ENCODE data around the gene CTSG.
"Not testable (repeated sequence)": the region's sequence is repeated elsewhere in the genome, so short reads cannot be mapped to it uniquely, and the experiment has no call there.

CTSG gene, protein sequence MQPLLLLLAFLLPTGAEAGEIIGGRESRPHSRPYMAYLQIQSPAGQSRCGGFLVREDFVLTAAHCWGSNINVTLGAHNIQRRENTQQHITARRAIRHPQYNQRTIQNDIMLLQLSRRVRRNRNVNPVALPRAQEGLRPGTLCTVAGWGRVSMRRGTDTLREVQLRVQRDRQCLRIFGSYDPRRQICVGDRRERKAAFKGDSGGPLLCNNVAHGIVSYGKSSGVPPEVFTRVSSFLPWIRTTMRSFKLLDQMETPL
- 0 to 0.80 (median 0.11) reads per million in 17 experiments for total RNA-seq

DNA sequence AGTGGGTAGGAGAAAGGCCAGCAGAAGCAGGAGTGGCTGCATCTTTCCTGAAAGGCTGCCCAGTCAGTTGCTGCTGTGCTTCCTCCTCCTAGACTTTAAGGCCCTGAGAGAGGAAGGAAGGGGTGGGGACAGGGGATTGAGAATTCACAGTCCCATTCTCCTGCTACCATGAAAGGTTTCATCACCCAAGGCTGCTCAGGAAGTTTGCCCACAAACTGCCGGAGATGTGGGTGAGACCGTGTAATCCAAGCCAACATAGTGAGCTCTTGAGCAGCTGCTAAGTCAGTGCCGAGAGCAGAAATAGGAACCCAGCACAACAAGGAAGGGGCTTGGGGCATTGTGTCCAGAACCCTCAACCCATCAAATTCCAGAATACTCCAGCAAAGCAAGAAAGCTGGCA, at the start of gene CTSG:
CTSG (minus strand) TSS at position 69 of the 400 bp plus-strand sequence; CDS start at position 42, 27 bp downstream.
- peak; percentile 62 to 81 (median 78) for DNase-seq

DNA sequence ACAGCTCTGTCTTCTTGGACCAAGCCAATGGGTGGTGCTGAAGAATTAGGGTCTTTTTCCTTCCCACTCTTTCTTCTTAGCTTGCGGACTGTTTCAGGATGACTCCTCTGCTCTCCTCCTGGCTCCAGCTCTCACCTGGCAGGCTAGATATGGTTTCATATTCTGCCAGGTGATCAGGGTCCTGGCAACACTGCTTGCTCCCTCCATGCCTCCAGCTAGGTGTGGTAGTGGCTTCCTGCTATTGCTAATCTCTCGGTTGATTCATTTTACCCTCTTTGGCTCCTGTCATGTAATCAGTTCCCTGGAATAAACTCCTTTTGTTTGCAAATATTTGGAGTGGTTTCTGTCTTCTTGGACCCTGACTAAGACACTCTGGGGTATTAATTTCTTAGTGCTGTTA, 37.7 kb upstream of the CTSG start:
- no peak for DNase-seq

DNA sequence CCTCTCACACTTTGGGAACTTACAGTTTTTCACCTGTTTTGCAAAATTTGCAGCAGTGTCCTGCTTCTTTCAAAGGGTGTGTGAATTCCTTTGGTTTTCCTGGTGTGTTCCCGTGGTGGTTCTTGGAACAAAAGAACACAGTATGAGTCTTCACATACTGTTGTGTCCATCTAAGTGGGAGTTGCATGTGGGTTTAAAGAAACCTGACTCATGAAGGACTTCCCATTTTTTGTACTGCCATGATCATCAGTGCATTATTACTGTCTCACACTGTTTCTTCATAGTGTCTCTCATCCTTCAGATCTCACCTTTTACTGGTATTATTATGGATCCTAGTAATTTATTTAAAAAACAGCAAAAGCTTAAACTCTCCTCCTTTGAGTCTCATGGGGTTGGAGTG, 37.2 kb upstream of the CTSG start:
- DNase-seq: peak; percentile 36 to 74 (median 57)

DNA sequence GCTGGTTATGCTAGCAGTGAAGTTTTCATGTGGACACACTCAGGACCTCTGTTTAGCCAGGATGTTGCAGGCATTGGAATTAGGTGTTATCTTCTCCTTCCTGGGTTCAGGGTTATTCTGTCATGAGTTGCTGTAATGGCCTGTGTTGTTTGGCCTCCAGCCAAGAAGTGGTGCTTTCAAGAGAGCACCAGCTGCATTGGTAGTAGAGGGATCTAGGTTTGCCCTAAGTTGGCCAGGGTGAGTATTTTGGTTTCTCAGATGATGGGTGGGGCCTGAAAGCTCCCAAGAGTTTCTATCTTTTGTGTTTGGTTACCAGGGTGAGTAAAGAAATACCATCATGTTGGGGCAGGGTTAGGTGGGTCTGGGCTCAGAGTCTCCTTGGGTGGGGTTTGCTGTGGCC, 36.1 kb upstream of the CTSG start:
- DNase-seq: peak in 1 of 4 experiments; percentile 20

DNA sequence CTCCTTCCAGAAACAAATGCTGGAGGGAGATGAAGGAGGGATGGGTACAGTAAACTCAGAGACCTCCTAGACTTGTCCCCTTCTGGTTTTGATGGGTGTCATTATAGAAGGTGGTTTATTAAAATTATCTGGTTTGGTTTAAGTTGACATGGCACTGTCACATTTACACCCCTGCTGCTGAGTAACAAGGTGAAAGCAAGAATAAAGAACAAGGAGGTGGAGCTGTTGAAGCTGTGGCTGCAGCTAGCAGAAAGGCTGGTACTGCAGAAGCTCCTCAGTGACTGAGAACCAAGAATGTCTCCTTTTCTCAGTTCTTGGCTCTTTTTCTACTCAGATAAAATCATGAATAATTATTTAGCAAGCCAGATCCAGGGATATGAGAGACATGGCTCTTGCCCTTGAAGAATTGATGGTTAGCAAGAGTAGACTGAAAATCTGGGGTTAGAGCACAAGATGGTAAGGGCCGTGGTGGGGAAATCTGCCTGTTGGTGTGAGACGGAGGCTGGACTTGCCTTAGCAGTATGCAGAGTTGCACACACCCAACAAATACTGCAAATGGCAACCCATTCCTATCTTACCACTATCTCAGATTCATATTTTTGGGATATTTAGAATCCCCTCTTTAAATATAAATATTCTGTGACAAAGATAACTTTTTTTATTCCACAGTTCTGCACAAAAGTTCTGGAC, 33.8 kb upstream of the CTSG start, which contains the start of gene GZMH:
GZMH (minus strand) TSS at position 31 of the 690 bp plus-strand sequence. CDS start 72 bp downstream, outside the sequence.
- DNase-seq: no peak

DNA sequence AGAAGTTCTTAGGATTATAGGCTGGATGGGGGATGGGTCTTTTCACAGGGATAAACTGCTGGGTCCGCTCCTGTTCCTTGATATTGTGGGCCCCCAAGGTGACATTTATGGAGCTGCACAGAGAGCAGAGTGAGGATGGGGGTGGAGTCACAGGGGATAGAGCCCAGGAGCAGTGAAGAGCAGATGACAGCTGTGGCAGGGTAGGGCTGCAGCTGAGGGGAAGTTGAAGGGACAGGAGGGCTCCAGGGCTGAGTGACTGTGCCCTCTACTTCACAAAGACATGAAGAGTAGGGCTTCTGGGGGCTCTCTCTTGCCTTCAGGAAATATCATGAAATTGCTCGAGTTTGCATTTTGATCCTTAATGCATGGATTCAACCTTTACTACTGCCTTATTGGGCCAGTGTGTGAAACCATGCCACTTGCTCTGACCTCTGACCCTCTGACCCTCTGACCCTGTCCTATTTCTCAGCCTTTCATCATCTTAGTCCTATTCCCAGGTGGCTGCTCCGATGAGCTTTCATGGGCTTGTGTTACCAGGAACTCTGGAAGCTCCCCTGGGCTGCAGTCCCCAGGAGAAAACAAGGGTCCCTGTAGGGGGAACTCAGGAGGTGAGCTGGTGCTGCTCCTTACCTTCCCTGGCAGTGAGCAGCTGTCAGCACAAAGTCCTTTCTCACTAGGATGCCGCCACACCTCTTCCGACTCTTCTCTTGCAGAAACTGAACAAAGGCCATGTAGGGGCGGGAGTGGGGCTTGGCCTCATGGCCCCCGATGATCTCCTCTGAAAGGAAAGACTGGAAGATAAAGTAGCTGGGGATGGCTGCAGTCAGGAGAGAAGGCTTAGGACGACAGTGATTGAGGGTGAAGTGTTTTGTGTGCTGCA, 31.8 kb upstream of the CTSG start:
- DNase-seq: no peak

DNA sequence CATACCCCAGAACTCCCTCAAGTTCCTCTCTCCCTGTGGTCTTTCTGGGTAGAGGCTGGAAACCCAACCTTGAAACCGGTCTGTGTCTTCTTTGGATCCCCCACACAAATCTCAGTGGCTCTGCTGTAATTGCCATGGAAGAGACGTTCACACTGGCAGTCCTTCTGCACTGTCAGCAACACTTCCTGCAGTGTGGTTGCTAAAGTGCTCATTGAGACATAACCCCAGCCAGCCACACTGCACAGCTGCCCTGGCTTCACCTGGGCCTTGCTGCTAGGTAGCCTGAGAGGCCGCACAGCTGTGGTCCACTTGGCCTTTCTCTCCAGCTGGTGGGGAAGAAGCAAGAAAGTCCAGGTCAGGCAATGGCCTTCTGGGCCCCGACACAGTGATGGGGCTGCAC, 31.0 kb upstream of the CTSG start:
- DNase-seq: peak in 3 of 4 experiments; percentile 31 to 60 (median 38)

DNA sequence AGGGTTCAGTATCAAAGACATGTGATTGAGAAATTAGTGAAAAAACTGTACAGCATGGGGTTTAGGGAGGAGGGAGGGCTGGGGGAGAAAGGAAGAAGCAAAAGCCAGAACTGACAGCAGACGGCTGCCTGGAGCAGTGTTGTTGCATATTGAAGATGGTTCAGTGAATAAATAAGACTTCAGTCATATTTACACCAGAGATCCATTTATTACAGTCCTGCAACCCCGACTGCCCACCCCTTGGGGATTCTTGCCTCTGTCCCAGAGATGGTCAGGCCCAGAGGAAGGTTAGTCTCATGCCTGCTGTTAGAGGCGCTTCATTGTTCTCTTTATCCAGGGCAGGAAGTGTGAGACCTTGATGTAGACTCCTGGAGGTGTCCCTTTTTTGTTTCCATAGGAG, 30.2 kb upstream of the CTSG start:
- DNase-seq: no peak

DNA sequence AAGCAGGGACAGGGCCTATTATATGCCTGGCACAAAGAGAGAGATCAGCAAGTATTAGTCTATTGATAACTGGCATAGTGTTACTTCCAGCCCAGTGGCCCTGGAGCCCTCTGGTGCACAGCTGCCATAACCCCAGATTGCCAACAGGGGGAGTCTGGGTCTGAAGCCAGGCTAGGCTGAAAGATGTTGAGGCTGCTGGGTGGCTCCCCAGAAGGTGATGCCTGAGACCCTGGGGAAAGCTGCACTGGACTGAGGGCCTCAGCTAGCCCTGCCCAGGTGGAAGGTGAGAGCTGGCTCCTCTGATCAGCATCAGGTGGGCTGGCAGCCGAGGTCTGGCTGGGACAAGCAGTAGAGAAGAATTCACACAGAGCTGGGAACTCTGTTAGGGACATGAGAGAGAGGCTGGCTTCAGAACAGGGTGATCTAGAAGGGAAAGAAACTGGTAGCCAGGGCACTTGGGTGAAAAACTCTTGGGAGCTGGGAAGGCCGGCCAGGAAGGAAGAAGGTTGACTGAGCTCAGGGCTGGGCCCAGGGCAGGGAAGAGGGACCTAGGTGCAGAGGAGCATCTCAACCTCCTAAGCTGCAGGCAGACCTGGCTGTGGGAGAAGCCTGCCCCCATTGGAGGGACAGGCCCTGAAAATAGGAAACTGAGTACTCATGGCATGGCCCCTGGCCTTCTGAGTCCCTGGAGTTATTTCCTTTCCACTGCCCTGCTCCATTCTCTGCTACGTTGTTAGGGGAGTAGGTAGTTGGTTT, 29.6 kb upstream of the CTSG start:
- DNase-seq: peak; percentile 49 to 73 (median 62)

DNA sequence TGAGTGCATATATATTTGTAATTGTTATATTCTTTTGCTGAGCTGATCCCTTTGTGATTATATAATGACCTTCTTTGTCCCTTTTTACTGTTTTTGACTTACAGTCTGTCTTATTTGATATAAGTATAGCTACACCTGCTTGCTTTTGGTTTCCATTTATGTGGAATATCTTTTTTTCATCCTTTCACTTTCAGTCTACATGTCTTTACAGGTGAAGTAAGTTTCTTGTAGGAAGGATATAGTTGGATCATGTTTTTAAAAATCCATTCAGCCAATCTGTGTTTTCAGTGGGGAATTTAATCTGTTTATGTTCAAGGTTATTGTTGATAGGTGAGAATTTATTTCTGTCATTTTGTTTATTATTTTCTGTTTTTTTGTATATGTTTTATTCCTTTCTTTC, 21.4 kb upstream of the CTSG start:
- DNase-seq: no peak

DNA sequence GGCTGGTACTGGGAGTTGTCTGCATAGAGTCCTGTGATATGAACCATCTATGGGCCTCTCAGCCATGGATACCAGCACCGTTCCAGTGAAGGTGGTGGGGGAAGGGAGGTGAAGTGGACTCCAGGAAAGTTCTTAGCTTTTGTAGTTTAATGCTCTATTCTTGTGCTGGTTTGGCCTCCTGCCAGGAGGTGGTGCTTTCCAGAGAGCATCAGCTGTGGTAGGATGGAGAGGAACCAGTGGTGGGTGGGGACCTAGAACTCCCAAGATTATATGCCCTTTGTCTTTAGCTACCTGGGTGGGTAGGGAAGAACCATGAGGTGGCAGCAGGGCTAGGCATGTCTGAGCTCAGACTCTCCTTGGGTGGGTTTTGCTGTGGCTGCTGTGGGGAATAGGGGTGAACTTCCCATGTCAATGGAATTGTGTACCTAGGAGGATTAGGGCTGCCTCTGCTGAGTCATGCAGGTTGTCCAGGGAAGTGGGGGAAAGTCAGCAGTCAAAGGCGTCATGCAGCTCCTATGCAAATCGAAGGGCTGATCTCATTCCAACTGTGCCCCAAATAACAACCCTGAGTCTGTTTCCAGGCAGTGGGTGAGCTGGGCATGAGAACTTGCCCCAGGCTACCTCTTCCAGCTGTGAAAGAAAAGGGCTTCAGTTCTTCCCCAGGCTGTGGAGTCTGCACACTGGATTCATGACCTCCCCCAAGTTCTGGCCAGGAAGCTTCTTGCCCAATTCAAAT, 19.2 kb upstream of the CTSG start:
- DNase-seq: no peak

DNA sequence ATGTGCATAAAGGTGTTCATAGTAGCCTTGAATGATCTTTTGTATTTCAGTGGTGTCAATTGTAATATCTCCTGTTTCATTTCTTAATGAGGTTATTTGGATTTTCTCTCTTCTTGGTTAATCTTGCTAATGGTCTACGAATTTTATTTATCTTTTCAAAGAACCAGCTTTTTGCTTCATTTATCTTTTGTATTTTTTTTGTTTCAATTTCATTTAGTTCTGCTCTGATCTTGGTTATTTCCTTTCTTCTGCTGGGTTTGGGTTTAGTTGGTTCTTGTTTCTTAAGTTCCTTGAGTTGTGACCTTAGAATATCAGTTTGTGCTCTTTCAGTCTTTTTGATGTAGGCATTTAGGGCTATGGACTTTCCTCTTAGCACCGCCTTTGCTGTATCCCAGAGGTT, 15.0 kb upstream of the CTSG start:
- not testable (repeated sequence) for DNase-seq

DNA sequence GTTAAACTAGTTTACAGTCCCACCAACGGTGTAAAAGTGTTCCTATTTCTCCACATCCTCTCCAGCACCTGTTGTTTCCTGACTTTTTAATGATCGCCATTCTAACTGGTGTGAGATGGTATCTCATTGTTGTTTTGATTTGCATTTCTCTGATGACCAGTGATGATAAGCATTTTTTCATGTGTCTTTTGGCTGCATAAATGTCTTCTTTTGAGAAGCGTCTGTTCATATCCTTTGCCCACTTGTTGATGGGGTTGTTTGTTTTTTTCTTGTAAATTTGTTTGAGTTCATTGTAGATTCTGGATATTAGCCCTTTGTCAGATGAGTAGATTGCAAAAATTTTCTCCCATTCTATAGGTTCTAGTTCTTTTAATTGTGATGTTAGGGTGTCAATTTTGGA, 8.4 kb upstream of the CTSG start:
- DNase-seq: not testable (repeated sequence)

DNA sequence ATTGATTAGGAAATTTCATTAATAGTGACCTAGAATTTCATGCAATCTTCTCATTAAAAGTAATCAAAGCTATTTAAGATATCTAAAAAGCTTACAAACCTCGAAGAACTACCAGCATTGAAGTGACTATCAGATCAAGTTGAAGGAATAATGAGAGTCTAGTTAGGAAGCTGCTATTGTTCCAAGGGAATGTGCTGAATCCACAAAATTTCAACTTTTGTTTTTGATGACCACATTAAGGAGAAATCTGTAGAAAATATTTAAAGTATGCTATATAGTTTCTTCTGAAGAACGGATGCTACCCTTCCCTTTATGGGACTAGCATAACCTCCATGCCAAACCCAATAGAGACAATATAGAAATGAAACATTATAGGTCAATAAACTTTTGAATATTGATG, 2.5 kb upstream of the CTSG start:
- DNase-seq: no peak

DNA sequence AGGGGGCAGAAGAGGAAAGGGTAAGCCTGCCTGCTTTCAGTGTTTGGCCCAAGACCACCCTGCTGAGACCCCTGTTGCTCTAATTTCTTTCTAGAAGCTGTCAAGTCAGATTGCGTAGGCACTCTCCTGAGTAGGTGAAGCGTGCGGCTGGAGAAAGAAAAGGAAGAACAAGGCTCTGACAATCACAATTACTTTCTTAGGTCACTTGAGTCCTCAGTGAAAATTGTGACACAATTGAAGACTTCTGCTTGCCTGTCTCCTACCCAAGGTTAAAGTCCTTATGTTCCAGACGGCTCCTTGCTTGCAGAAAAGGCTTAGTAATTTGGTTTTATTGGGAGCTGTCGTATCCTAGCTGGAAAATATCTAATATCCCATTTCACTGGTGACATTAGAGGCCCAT, 721 bp upstream of the CTSG start:
- DNase-seq: peak; percentile 18 to 57 (median 49)

DNA sequence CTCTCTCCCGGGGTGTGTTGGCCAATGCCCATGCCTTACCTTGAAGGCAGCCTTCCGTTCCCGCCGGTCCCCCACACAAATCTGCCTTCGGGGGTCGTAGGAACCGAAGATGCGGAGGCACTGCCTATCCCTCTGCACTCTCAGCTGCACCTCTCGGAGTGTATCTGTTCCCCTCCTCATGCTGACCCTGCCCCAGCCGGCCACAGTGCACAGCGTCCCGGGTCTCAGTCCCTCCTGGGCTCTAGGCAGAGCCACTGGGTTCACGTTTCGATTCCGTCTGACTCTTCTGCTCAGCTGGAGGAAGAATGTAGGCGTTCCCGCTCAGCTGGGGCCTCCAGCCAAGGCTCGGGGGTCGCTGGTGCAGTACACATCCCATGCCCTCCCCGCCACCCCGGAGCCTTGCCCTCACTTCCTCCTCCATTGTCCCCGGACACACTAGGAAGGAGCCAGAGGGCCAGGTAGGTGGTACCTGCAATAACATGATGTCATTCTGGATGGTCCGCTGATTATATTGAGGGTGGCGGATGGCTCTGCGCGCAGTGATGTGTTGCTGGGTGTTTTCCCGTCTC, 1.8 kb downstream of the CTSG start:
- no peak for DNase-seq

DNA sequence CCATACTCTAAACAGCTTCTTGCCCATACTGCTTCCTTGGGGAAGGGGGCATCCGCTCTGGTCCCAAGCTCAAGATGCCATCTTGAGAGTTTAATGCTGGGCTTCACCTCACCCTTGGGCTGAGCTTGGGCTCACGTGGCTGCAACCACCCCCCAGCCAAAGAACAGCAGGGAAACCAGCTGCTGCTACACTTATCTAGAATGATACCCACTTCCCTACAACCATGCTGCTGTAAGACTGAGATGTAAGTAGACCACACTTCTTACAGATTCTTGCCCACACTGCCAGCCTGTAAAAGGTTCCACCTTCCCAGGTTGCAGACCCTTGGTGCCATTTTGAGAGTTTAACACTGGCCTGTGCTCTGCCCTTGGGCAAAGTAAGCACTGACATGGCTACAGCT, 9.7 kb downstream of the CTSG start:
- DNase-seq: no peak

DNA sequence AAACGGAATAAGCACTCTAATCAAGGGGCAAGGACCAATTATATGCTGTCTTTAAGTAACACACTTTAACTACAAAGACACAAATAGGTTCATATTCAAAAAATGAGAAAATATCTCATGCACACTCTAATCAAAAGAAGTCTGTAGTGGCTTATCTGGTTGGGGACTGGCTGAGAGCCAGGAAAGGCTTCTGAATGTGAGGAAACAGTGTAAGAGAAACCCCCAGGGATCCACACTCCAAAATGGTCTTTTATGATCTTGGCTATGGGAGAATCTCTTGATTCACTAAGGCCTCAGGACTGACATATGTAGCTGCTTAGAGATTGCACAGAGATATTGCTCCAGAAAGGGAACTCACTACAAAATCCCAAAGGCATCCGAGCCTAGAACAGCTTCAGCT, 10.3 kb downstream of the CTSG start:
- no peak for DNase-seq

DNA sequence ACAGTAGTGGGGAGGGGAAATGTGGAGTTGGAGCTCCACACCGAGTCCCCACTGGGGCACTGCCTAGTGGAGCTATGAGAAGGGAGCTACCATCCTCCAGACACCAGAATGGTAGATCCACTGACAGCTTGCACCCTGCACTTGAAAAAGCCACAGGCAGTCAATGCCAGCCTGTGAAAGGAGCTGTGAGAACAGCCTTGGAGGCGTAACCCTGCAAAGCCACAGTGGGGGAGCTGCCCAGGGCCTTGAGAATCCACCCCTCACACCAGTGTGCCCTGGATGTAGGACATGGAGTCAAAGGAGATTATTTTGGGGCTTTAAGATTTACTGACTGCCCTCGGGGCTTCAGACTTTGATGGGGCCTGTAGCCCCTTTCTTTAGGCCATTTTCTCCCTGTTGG, 12.5 kb downstream of the CTSG start:
- no peak for DNase-seq

DNA sequence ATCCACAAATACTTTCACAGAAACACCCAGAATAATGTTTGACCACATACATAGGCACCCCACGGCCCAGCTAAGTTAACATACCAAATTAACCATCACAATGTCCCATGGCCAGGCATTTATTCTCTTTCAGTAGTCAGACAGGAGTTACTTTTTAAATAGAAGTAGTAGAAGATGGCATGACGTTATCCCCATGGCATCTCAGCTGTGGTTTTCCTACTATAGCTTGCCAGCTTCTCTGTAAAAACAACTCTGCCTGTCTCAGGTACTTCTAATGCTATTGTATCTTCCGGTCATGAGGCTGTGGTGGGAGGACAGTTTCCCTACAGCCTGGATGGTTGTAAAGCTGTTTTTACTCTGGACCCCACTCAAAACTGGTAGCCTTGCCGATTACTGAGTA, 19.3 kb downstream of the CTSG start:
- DNase-seq: no peak

DNA sequence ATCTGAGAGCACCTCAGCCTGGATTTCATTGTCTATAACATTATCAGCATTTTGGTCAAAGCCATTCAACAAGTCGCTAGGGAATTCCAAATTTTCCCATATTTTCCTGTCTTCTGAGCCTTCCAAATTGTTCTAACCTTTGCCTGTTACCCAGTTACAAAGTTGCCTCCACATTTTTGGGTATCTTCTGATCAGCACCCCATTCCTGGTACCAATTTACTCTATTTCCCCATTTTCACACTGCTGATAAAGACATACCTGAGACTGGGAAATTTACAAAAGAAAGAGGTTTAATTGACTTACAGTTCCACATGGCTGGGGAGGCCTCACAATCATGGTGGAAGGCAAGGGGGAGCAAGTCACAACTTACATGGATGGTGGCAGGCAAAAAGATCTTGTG, 27.0 kb downstream of the CTSG start:
- not testable (repeated sequence) for DNase-seq

All from suppressor macrophage (primary cell).